Measurements from ENCODE around the gene ZEB2.

The ZEB2 gene

GRCh38 chr2:144415386-144415785 is 104.5 kb downstream of the ZEB2 start:
- no peak overlapping the region for H3K4me3 ChIP-seq (ENCODE audit: control insufficient read depth, low read depth, low read length)
- DNase-seq (ENCODE audit: low read depth): peak; percentile 72
- no peak for TF ChIP-seq CTCF (conservative IDR thresholded peaks at IDR 0.05; ENCODE audit: control insufficient read depth, insufficient read depth, low read depth, low read length)

- no peak for TF ChIP-seq CTCF (conservative IDR thresholded peaks at IDR 0.05; ENCODE audit: control insufficient read depth, insufficient read depth, low read depth, low read length)
- DNase-seq (ENCODE audit: low read depth): peak; percentile 99
Observed at GRCh38 chr2:144414324-144414845, 105.5 kb downstream of the ZEB2 start.

GRCh38 chr2:144412709-144413108 is 107.2 kb downstream of the ZEB2 start:
- no peak for TF ChIP-seq CTCF (conservative IDR thresholded peaks at IDR 0.05; ENCODE audit: control insufficient read depth, insufficient read depth, low read depth, low read length)
- DNase-seq (ENCODE audit: low read depth): peak; percentile 74
- no peak overlapping the region for H3K4me3 ChIP-seq (ENCODE audit: control insufficient read depth, low read depth, low read length)

More at GRCh38 chr2:144414324-144414845, 105.5 kb downstream of the ZEB2 start:
- H3K4me3 ChIP-seq (ENCODE audit: control insufficient read depth, low read depth, low read length): no peak overlapping the region

GRCh38 chr2:144411473-144411872 is 108.4 kb downstream of the ZEB2 start:
- TF ChIP-seq CTCF (conservative IDR thresholded peaks at IDR 0.05; ENCODE audit: control insufficient read depth, insufficient read depth, low read depth, low read length): no peak
- no peak for DNase-seq (ENCODE audit: low read depth)
- H3K4me3 ChIP-seq (ENCODE audit: control insufficient read depth, low read depth, low read length): no peak overlapping the region

- no peak for DNase-seq (ENCODE audit: low read depth)
- H3K4me3 ChIP-seq (ENCODE audit: control insufficient read depth, low read depth, low read length): no peak overlapping the region
- no peak for TF ChIP-seq CTCF (conservative IDR thresholded peaks at IDR 0.05; ENCODE audit: control insufficient read depth, insufficient read depth, low read depth, low read length)
Observed at GRCh38 chr2:144409241-144409640, 110.7 kb downstream of the ZEB2 start.

GRCh38 chr2:144407262-144407661 is 112.7 kb downstream of the ZEB2 start:
- DNase-seq (ENCODE audit: low read depth): peak; percentile 40
- no peak for TF ChIP-seq CTCF (conservative IDR thresholded peaks at IDR 0.05; ENCODE audit: control insufficient read depth, insufficient read depth, low read depth, low read length)
- H3K4me3 ChIP-seq (ENCODE audit: control insufficient read depth, low read depth, low read length): no peak overlapping the region

Measured in fibroblast of mammary gland (primary cell).